GM12878 (cell line): Measurements from ENCODE around the gene LRSAM1. TPM values are rescaled to one million over a fixed set of nuclear protein-coding genes. Genes with fewer than 3 reads are reported as not detected.

ENCODE experiments used
- ATAC-seq: fragments of 200-7000 bp; cut with Tn5 transposase; 3 replicates; pipeline ENCODE4 v1.9.1; 2020; ENCODE audit warnings: mild to moderate bottlenecking, moderate library complexity
- BruUV-seq: library from RNA; stranded (reverse); fragments of 400-500 nt; replicated peaks from 2 replicates; lab custom pipeline; 2021; lab: Mats Ljungman, UMichigan
- CTCF ChIA-PET: fragments of 300-600 bp; sonication (Branson Sonifier 250); formaldehyde crosslinking; extraction: SDS; loops from one replicate; lab custom pipeline; 2021; ENCODE audit warnings: inconsistent platforms; lab: Yijun Ruan, JAX
- POLR2A ChIA-PET: fragments of 350-600 bp; formaldehyde crosslinking; extraction: SDS; loops from one replicate; lab custom pipeline; 2021; ENCODE audit warnings: inconsistent platforms; lab: Charles Lee
- RAD21 ChIA-PET: fragments of 300-600 bp; sonication (Branson Sonifier 250); formaldehyde crosslinking; loops from one replicate; lab custom pipeline; 2023; ENCODE audit warnings: antibody characterized with exemption; ENCODE audit not compliant: unreplicated experiment; lab: Charles Lee
- SMC1A ChIA-PET: fragments of 300-600 bp; sonication (Branson Sonifier 250); formaldehyde crosslinking; loops from one replicate; lab custom pipeline; 2023; ENCODE audit not compliant: unreplicated experiment, uncharacterized antibody; lab: Charles Lee
- DNase-seq: peaks from one replicate; pipeline ENCODE4 v3.0.0-alpha.2; 2011; ENCODE audit warnings: low read depth, low spot score
- FAIRE-seq: peaks from 3 replicates; lab custom pipeline; 2011; peaks lifted over from hg19 to GRCh38; lab: Jason Lieb, UNC
- H2AFZ ChIP-seq: 2 replicates; pipeline ENCODE4 v1.6.0; 2011; ENCODE audit warnings: low read depth, low read length, control low read depth; ENCODE audit not compliant: control insufficient read depth
- H3K27ac ChIP-seq: 2 replicates; pipeline ENCODE4 v1.5.1; 2011; ENCODE audit warnings: control low read depth; ENCODE audit not compliant: control insufficient read depth, insufficient read depth
- H3K27me3 ChIP-seq, 2 experiments: replicated peaks in 1 of 2; 2 replicates each; pipeline versions ENCODE4 v1.6.0 to v1.6.1; 2011; ENCODE audit warnings: low read length in 1 of 2; ENCODE audit not compliant: control insufficient read depth in 2 of 2, insufficient read depth in 2 of 2
- H3K36me3 ChIP-seq, 2 experiments: 2 replicates each; pipeline ENCODE4 v1.5.1; 2011; ENCODE audit warnings: low read length in 1 of 2; ENCODE audit not compliant: control insufficient read depth in 2 of 2, insufficient read depth in 2 of 2
- H3K4me1 ChIP-seq: 2 replicates; pipeline ENCODE4 v1.6.1; 2011; ENCODE audit warnings: mild to moderate bottlenecking, low read length, moderate library complexity, mixed read lengths; ENCODE audit not compliant: control insufficient read depth, insufficient read depth
- H3K4me2 ChIP-seq: 2 replicates; pipeline ENCODE4 v1.6.0; 2011; ENCODE audit warnings: control low read depth; ENCODE audit not compliant: control insufficient read depth, insufficient read depth
- H3K4me3 ChIP-seq: fragments of 200-600 bp; sonication (generic); 2 replicates; pipeline ENCODE4 v1.5.1; 2016
- H3K79me2 ChIP-seq: 2 replicates; pipeline ENCODE4 v1.6.0; 2011; ENCODE audit warnings: low read length; ENCODE audit not compliant: control insufficient read depth, insufficient read depth
- H3K9ac ChIP-seq: 2 replicates; pipeline ENCODE4 v1.8.0; 2011; ENCODE audit warnings: low read length, control low read depth, mixed read lengths; ENCODE audit not compliant: control insufficient read depth, insufficient read depth
- H3K9me3 ChIP-seq: replicated peaks from 3 replicates; pipeline ENCODE4 v1.5.1; 2011; ENCODE audit warnings: mild to moderate bottlenecking, low read length; ENCODE audit not compliant: control insufficient read depth, insufficient read depth
- H4K20me1 ChIP-seq: 2 replicates; pipeline ENCODE4 v1.6.0; 2011; ENCODE audit not compliant: control insufficient read depth, insufficient read depth
- CHD4 ChIP-seq: fragments of 200-600 bp; sonication (generic); IDR thresholded peaks from 2 replicates; pipeline ENCODE4 v1.6.1; 2016; ENCODE audit warnings: mild to moderate bottlenecking
- HDAC2 ChIP-seq: fragments of 200-600 bp; sonication (generic); IDR thresholded peaks from 2 replicates; pipeline ENCODE4 v1.6.1; 2017
- KDM1A ChIP-seq: fragments of 200-600 bp; sonication (generic); IDR thresholded peaks from 2 replicates; pipeline ENCODE4 v1.6.1; 2016; ENCODE audit warnings: borderline replicate concordance
- MEF2B ChIP-seq: fragments of 450-650 bp; IDR thresholded peaks from 2 replicates; pipeline ENCODE4 v1.6.1; 2018; ENCODE audit warnings: mild to moderate bottlenecking, moderate library complexity; ENCODE audit not compliant: partially characterized antibody, poor library complexity, severe bottlenecking
- PRDM15 ChIP-seq: fragments of 450-650 bp; formaldehyde crosslinking; IDR thresholded peaks from 2 replicates; pipeline ENCODE4 v1.4.0; 2020; ENCODE audit warnings: mild to moderate bottlenecking, moderate library complexity
- RAD21 ChIP-seq: IDR thresholded peaks from 2 replicates; pipeline ENCODE4 v1.6.1; 2011; ENCODE audit warnings: mild to moderate bottlenecking, low read depth, low read length, moderate library complexity; ENCODE audit not compliant: insufficient read depth
- SIX5 ChIP-seq: IDR thresholded peaks from 2 replicates; pipeline ENCODE4 v1.6.1; 2011; ENCODE audit warnings: mild to moderate bottlenecking, low read depth, low read length, moderate library complexity; ENCODE audit not compliant: severe bottlenecking
- SMAD1 ChIP-seq: fragments of 450-650 bp; IDR thresholded peaks from 2 replicates; pipeline ENCODE4 v1.6.1; 2018; ENCODE audit warnings: mild to moderate bottlenecking, low read depth; ENCODE audit not compliant: partially characterized antibody
- SREBF1 ChIP-seq: IDR thresholded peaks from 2 replicates; pipeline ENCODE4 v1.6.1; 2012; ENCODE audit warnings: mild to moderate bottlenecking, low read length
- STAT3 ChIP-seq: IDR thresholded peaks from 2 replicates; pipeline ENCODE4 v1.6.1; 2011; ENCODE audit warnings: low read depth, low read length, improper control_type of control experiment
- ZNF592 ChIP-seq: fragments of 450-650 bp; IDR thresholded peaks from 2 replicates; pipeline ENCODE4 v1.6.1; 2017; ENCODE audit warnings: mild to moderate bottlenecking, moderate library complexity
- ZZZ3 ChIP-seq: IDR thresholded peaks from 2 replicates; pipeline ENCODE4 v1.6.1; 2011; ENCODE audit warnings: low read depth; ENCODE audit not compliant: control insufficient read depth, insufficient read length
- WGBS: methylation state at CpG from one replicate; pipeline ENCODE4 v1.1.6; 2016; ENCODE audit warnings: low lambda C conversion rate; ENCODE audit not compliant: insufficient replicate concordance, insufficient coverage; ENCODE audit errors: missing lambda C conversion rate; 5-methylcytosine and 5-hydroxymethylcytosine counted together
- in situ Hi-C: fragments of 300-500 bp; cut with MboI; formaldehyde crosslinking; loops from 9 replicates; pipeline ENCODE4 v1.14.3; 2018; ENCODE audit warnings: mixed read lengths
- intact Hi-C: fragments of 100-400 bp; cut with micrococcal nuclease; formaldehyde crosslinking; loops from one replicate; pipeline ENCODE4 v1.14.2; 2022; ENCODE audit not compliant: unreplicated experiment
- polyA plus RNA-seq, 11 experiments: library from polyadenylated mRNA; depleted of rRNA in 4 of 11; unstranded in 6 of 11; stranded (reverse) in 5 of 11; fragments of >200 nt; fragmentation: Nextera tagmentation in 4 of 11; fragmentation: Illumina TruSeq in 1 of 11; extraction: Ambion mirVana in 4 of 11; extraction: Trizol in 1 of 11; gene quantifications; 1 replicate in 1 of 11; 2 replicates in 10 of 11; pipeline versions ENCODE4 v1.2.1 to v1.2.3, GENCODE V29; 2011 to 2016; ENCODE audit warnings: inconsistent platforms in 2 of 11, missing spikeins in 2 of 11, low read depth in 1 of 11
- total RNA-seq, 4 experiments: library from RNA; depleted of rRNA in 3 of 4; stranded (reverse); fragments of >200 nt in 3 of 4; fragmentation: Illumina TruSeq in 1 of 4; extraction: Trizol in 1 of 4; gene quantifications; 2 replicates each; pipeline versions ENCODE4 v1.2.1 to v1.2.3, GENCODE V29; 2013 to 2021
- TF ChIP-seq, protein P1 (sequence below), 3 experiments: IDR thresholded peaks in 2 of 3; conservative IDR thresholded peaks in 1 of 3; 2 replicates each; pipeline ENCODE4 v1.5.1; 2011; ENCODE audit warnings: low read depth in 3 of 3, low read length in 3 of 3, mild to moderate bottlenecking in 3 of 3, control low read depth in 2 of 3, moderate library complexity in 2 of 3, inconsistent platforms in 1 of 3, mixed read lengths in 1 of 3; ENCODE audit not compliant: control insufficient read depth in 2 of 3, insufficient read depth in 1 of 3; ENCODE audit errors: extremely low read depth in 1 of 3

The LRSAM1 gene
- total and polyA plus RNA-seq, 10 of the 15 experiments (the other 5 are each of a cell fraction or from before 2014, with no cell fraction given), result 0.14 to 23.4 (median 11.7) TPM

- ChIA-PET RAD21 (no interaction called here), SMC1A (no interaction called here)
- intact Hi-C loops (no loop called here), in situ Hi-C loops (no loop called here)
- 90% methylated on average over 13 of the region's 13 CpGs for WGBS
- H3K4me2 ChIP-seq, result no peak overlapping the region
- no peak for FAIRE-seq
- no peak overlapping the region for H3K9ac ChIP-seq
- no peaks in the 10 kb centered on the region for H3K27me3 ChIP-seq
- H3K36me3 ChIP-seq, result peaks cover 2 to 3% of the 10 kb centered on the region in 2 experiments; a peak in 3 of 4 replicates
- TF ChIP-seq HDAC2 (no peak), PRDM15 (CRISPR knock-in tag) (no peak), KDM1A (no peak), ZNF592 (no peak), SMAD1 (no peak), SIX5 (no peak), ZZZ3 (no peak), CHD4 (no peak), SREBF1 (no peak), RAD21 (no peak), STAT3 (no peak), MEF2B (no peak)
- TF ChIP-seq, protein P1, sequence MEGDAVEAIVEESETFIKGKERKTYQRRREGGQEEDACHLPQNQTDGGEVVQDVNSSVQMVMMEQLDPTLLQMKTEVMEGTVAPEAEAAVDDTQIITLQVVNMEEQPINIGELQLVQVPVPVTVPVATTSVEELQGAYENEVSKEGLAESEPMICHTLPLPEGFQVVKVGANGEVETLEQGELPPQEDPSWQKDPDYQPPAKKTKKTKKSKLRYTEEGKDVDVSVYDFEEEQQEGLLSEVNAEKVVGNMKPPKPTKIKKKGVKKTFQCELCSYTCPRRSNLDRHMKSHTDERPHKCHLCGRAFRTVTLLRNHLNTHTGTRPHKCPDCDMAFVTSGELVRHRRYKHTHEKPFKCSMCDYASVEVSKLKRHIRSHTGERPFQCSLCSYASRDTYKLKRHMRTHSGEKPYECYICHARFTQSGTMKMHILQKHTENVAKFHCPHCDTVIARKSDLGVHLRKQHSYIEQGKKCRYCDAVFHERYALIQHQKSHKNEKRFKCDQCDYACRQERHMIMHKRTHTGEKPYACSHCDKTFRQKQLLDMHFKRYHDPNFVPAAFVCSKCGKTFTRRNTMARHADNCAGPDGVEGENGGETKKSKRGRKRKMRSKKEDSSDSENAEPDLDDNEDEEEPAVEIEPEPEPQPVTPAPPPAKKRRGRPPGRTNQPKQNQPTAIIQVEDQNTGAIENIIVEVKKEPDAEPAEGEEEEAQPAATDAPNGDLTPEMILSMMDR (IDR thresholded peaks at IDR 0.05 in 2 of 3, conservative IDR thresholded peaks at IDR 0.05 in 1 of 3; ENCODE audit: control insufficient read depth in 2 of 3, extremely low read depth in 1 of 3, insufficient read depth in 1 of 3, low read depth in 3 of 3, low read length in 3 of 3), result no peak
- TF ChIP-seq, all 136 proteins: peak for 0
- no peak for DNase-seq
- no TSS peak for BruUV-seq
- H3K79me2 ChIP-seq, result no peaks in the 10 kb centered on the region
- H3K4me3 ChIP-seq, result no peak overlapping the region
- no peak overlapping the region for H2AFZ ChIP-seq
- H3K4me1 ChIP-seq, result no peaks in the 10 kb centered on the region
- no peaks in the 10 kb centered on the region for H4K20me1 ChIP-seq
- ChIA-PET CTCF (no interaction called here), POLR2A (interaction anchor here (0.6 kb wide), 1 partner anchor 21 kb away, joined by 3 read pairs; no protein-coding TSS in a partner anchor)
- no peaks in the 10 kb centered on the region for H3K9me3 ChIP-seq
- no peak overlapping the region for H3K27ac ChIP-seq
- ATAC-seq, result no peak
These were observed 46.5 kb downstream of the LRSAM1 start for GRCh38 chr9:127497656-127498290.
